Caco-2 (cell line): ENCODE results near the gene YKT6. TPM values are rescaled to one million over a fixed set of nuclear protein-coding genes. Genes with fewer than 3 reads are reported as not detected.
A peak's percentile ranks its signal among the peaks of the same experiment; 100 is the strongest.

Experiments used
- BruUV-seq: library from RNA; stranded (reverse); fragments of 400-500 nt; replicated peaks from 2 replicates; lab custom pipeline; 2021; lab: Mats Ljungman, UMichigan
- CTCF ChIA-PET: fragments of 300-600 bp; sonication (Branson Sonifier 250); formaldehyde crosslinking; loops from one replicate; lab custom pipeline; 2022; ENCODE audit warnings: antibody characterized with exemption; lab: Charles Lee
- POLR2A ChIA-PET: fragments of 300-600 bp; sonication (Branson Sonifier 250); formaldehyde crosslinking; loops from one replicate; lab custom pipeline; 2022; ENCODE audit warnings: antibody characterized with exemption; lab: Charles Lee
- DNase-seq, 2 experiments: peaks; one replicate each; pipeline versions ENCODE4 v3.0.0 to v3.0.0-alpha.2; 2020 to 2022
- H3K27me3 ChIP-seq: replicated peaks from 2 replicates; pipeline ENCODE4 v1.6.0; 2011; ENCODE audit warnings: low read length; ENCODE audit not compliant: control insufficient read depth, insufficient read depth
- H3K36me3 ChIP-seq: 2 replicates; pipeline ENCODE4 v1.5.1; 2011; ENCODE audit warnings: low read length; ENCODE audit not compliant: control insufficient read depth, insufficient read depth
- H3K4me1 ChIP-seq: fragments of 250-450 bp; sonication (Bioruptor Pico); 2 replicates; pipeline ENCODE4 v1.5.1; 2020; ENCODE audit warnings: mild to moderate bottlenecking
- H3K4me3 ChIP-seq: 2 replicates; pipeline ENCODE4 v1.5.1; 2011; ENCODE audit warnings: low read depth, mild to moderate bottlenecking, control low read depth, low read length
- H3K9me3 ChIP-seq: fragments of 250-450 bp; sonication (Bioruptor Pico); 2 replicates; pipeline ENCODE4 v1.5.1; 2020; ENCODE audit warnings: mild to moderate bottlenecking, moderate library complexity
- H3K27ac Mint-ChIP-seq: one replicate; pipeline ENCODE4 v1.8.0; 2022; ENCODE audit warnings: mixed read lengths; ENCODE audit not compliant: unreplicated experiment
- H3K27me3 Mint-ChIP-seq: one replicate; pipeline ENCODE4 v1.8.0; 2022; ENCODE audit warnings: mixed read lengths; ENCODE audit not compliant: insufficient read depth, unreplicated experiment
- H3K36me3 Mint-ChIP-seq: one replicate; pipeline ENCODE4 v1.8.0; 2022; ENCODE audit warnings: mild to moderate bottlenecking, mixed read lengths; ENCODE audit not compliant: insufficient read depth, unreplicated experiment
- H3K4me1 Mint-ChIP-seq: one replicate; pipeline ENCODE4 v1.8.0; 2022; ENCODE audit warnings: low read depth, mixed read lengths; ENCODE audit not compliant: unreplicated experiment
- H3K4me3 Mint-ChIP-seq: one replicate; pipeline ENCODE4 v1.8.0; 2022; ENCODE audit warnings: mild to moderate bottlenecking, moderate library complexity, mixed read lengths; ENCODE audit not compliant: unreplicated experiment
- H3K9me3 Mint-ChIP-seq: one replicate; pipeline ENCODE4 v1.8.0; 2022; ENCODE audit warnings: mixed read lengths; ENCODE audit not compliant: unreplicated experiment
- intact Hi-C: fragments of 100-400 bp; cut with micrococcal nuclease; formaldehyde crosslinking; loops from one replicate; pipeline ENCODE4 v1.10.0; 2022; ENCODE audit not compliant: unreplicated experiment
- total RNA-seq: library from RNA; stranded (reverse); gene quantifications from 2 replicates; pipeline ENCODE4 v1.2.3, GENCODE V29; 2022
- TF ChIP-seq, protein P1 (sequence below), 2 experiments: fragments of 200-600 bp in 1 of 2; IDR thresholded peaks; 1 replicate in 1 of 2; 2 replicates in 1 of 2; pipeline versions ENCODE4 v1.5.1 to v1.8.0; 2011 to 2022; ENCODE audit warnings: antibody characterized with exemption in 1 of 2, control low read depth in 1 of 2, inconsistent platforms in 1 of 2, low read depth in 1 of 2, low read length in 1 of 2, mild to moderate bottlenecking in 1 of 2, moderate library complexity in 1 of 2; ENCODE audit not compliant: insufficient read depth in 1 of 2, severe bottlenecking in 1 of 2, unreplicated experiment in 1 of 2

YKT6 gene
- total RNA-seq, 1 experiment from 2014 or later: 123 TPM

GRCh38 chr7:44216019-44216418 is 15.2 kb downstream of the YKT6 start:
- H3K27me3 ChIP-seq: no peaks in the 10 kb centered on the region
- no peaks in the 10 kb centered on the region for H3K4me1 ChIP-seq
- Mint-ChIP-seq H3K27ac (no peak overlapping the region), H3K27me3 (no peaks in the 10 kb centered on the region), H3K4me3 (no peak overlapping the region), H3K4me1 (no peaks in the 10 kb centered on the region), H3K36me3 (peaks cover 24% of the 10 kb centered on the region), H3K9me3 (no peaks in the 10 kb centered on the region)
- no peak overlapping the region for H3K4me3 ChIP-seq
- no peaks in the 10 kb centered on the region for H3K9me3 ChIP-seq
- TF ChIP-seq, protein P1, sequence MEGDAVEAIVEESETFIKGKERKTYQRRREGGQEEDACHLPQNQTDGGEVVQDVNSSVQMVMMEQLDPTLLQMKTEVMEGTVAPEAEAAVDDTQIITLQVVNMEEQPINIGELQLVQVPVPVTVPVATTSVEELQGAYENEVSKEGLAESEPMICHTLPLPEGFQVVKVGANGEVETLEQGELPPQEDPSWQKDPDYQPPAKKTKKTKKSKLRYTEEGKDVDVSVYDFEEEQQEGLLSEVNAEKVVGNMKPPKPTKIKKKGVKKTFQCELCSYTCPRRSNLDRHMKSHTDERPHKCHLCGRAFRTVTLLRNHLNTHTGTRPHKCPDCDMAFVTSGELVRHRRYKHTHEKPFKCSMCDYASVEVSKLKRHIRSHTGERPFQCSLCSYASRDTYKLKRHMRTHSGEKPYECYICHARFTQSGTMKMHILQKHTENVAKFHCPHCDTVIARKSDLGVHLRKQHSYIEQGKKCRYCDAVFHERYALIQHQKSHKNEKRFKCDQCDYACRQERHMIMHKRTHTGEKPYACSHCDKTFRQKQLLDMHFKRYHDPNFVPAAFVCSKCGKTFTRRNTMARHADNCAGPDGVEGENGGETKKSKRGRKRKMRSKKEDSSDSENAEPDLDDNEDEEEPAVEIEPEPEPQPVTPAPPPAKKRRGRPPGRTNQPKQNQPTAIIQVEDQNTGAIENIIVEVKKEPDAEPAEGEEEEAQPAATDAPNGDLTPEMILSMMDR (IDR thresholded peaks at IDR 0.05; ENCODE audit: insufficient read depth in 1 of 2, low read depth in 1 of 2, low read length in 1 of 2, severe bottlenecking in 1 of 2, unreplicated experiment in 1 of 2): no peak
- ChIA-PET CTCF (interaction anchor here (1.3 kb wide), 1 partner anchor 25 kb away, joined by 3 read pairs; no protein-coding TSS in a partner anchor), POLR2A (no interaction called here)
- BruUV-seq: no TSS peak
- intact Hi-C loops: no loop called here
- peak in 1 of 2 experiments; percentile 38 for DNase-seq
- no peaks in the 10 kb centered on the region; the same call in 1 of the 2 replicates for H3K36me3 ChIP-seq

DNA sequence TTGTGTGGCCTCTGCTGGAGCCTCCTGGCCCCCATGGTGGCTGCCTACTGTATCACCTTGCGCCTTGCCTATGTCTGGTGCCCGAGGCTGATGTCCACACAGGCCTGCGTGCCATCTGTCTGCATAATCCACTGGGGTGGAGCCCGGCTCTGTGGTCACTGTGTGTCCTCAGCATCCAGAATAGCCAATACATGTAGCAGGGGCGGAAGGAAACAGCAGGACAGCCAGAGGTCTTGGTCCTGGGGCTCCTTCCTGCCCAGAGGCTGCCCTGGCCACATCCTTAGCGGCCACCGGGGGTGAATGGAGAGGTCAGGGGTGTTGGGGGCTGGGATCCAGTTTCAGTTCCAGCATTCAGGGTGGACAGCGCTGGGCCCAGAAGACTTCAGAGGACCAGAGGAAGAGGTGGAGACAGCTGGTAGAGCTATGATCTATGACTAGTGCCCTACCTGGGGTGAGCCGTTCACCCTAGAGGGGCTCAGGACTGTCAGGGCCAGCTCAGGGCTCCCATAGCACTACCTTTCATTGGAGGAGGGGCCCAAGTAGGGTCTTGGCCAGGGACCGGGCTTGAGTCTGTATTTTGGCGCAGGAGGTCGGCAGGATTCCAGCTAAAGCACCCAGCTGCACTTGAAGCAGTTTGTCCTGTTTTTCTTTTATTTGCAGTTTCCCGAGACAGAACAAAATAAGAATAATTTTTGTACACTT is 15.9 kb downstream of the YKT6 start:
- Histone ChIP-seq H3K4me3 (no peak overlapping the region), H3K4me1 (no peaks in the 10 kb centered on the region), H3K9me3 (no peaks in the 10 kb centered on the region), H3K36me3 (no peaks in the 10 kb centered on the region; the same call in 1 of the 2 replicates), H3K27me3 (no peaks in the 10 kb centered on the region)
- peak in 1 of 2 experiments; percentile 19 for DNase-seq
- intact Hi-C loops: no loop called here
- Mint-ChIP-seq H3K4me1 (no peaks in the 10 kb centered on the region), H3K27ac (no peak overlapping the region), H3K4me3 (no peak overlapping the region), H3K27me3 (no peaks in the 10 kb centered on the region), H3K9me3 (no peaks in the 10 kb centered on the region), H3K36me3 (peaks cover 19% of the 10 kb centered on the region)
- CTCF ChIA-PET: interaction anchor here (1.3 kb wide), 1 partner anchor 24 kb away, joined by 3 read pairs; no protein-coding TSS in a partner anchor
- POLR2A ChIA-PET: interaction anchor here (0.6 kb wide), 1 partner anchor 81 kb away, joined by 5 read pairs; no protein-coding TSS in a partner anchor
- no TSS peak for BruUV-seq
- TF ChIP-seq, protein P1 (IDR thresholded peaks at IDR 0.05; ENCODE audit: insufficient read depth in 1 of 2, low read depth in 1 of 2, low read length in 1 of 2, severe bottlenecking in 1 of 2, unreplicated experiment in 1 of 2): no peak

- ChIA-PET POLR2A (no interaction called here), CTCF (interaction anchor here (1.0 kb wide), 1 partner anchor 14 kb away, joined by 3 read pairs; no protein-coding TSS in a partner anchor)
- Histone ChIP-seq H3K27me3 (no peaks in the 10 kb centered on the region), H3K4me3 (no peak overlapping the region), H3K4me1 (no peaks in the 10 kb centered on the region), H3K9me3 (no peaks in the 10 kb centered on the region), H3K36me3 (no peaks in the 10 kb centered on the region; the same call in 1 of the 2 replicates)
- H3K27ac Mint-ChIP-seq: no peak overlapping the region
- intact Hi-C loops: no loop called here
- TF ChIP-seq, protein P1 (IDR thresholded peaks at IDR 0.05; ENCODE audit: insufficient read depth in 1 of 2, low read depth in 1 of 2, low read length in 1 of 2, severe bottlenecking in 1 of 2, unreplicated experiment in 1 of 2): no peak
- DNase-seq: peak in 1 of 2 experiments; percentile 11
- H3K4me3 Mint-ChIP-seq: no peak overlapping the region
- H3K4me1 Mint-ChIP-seq: no peaks in the 10 kb centered on the region
- no peaks in the 10 kb centered on the region for H3K27me3 Mint-ChIP-seq
- no peaks in the 10 kb centered on the region for H3K9me3 Mint-ChIP-seq
- no TSS peak for BruUV-seq
- peaks cover 13% of the 10 kb centered on the region for H3K36me3 Mint-ChIP-seq
These were observed 16.5 kb downstream of the YKT6 start for GRCh38 chr7:44217223-44217714.
